SU-DHL-6 (cell line): ENCODE measurements around the gene PPP2R5D.

ENCODE experiments used
- H2AFZ ChIP-seq: fragments of 200-600 bp; sonication (generic); 2 replicates; pipeline ENCODE4 v1.6.1; 2014; ENCODE audit warnings: low read depth, mild to moderate bottlenecking, moderate library complexity, mixed read lengths, antibody characterized with exemption, low read length; ENCODE audit not compliant: severe bottlenecking
- H3F3A ChIP-seq: fragments of 200-600 bp; shearing (Covaris generic); 2 replicates; pipeline ENCODE4 v1.6.0; 2016; ENCODE audit warnings: antibody characterized with exemption, mild to moderate bottlenecking; ENCODE audit not compliant: insufficient read depth
- H3K27ac ChIP-seq: fragments of 200-600 bp; sonication (generic); 2 replicates; pipeline ENCODE4 v1.5.1; 2016; ENCODE audit warnings: low read depth, mild to moderate bottlenecking, low read length, moderate library complexity, mixed read lengths
- H3K27me3 ChIP-seq: fragments of 200-600 bp; sonication (generic), shearing (Covaris generic); 2 replicates; pipeline ENCODE4 v1.6.0; 2014; ENCODE audit warnings: mild to moderate bottlenecking, low read length
- H3K36me3 ChIP-seq: fragments of 200-600 bp; sonication (generic); 2 replicates; pipeline ENCODE4 v1.6.1; 2014; ENCODE audit warnings: mild to moderate bottlenecking, low read length, mixed read lengths
- H3K4me2 ChIP-seq: fragments of 300-600, 200-600 bp; shearing (Covaris generic), sonication (generic); 2 replicates; pipeline ENCODE4 v1.6.0; 2014; ENCODE audit warnings: low read length, low read depth, mild to moderate bottlenecking; ENCODE audit not compliant: poor library complexity, severe bottlenecking
- H3K4me3 ChIP-seq: fragments of 200-600 bp; sonication (generic); 2 replicates; pipeline ENCODE4 v1.5.1; 2014; ENCODE audit warnings: antibody characterized with exemption, low read length, mild to moderate bottlenecking, mixed read lengths; ENCODE audit not compliant: insufficient read depth, poor library complexity, severe bottlenecking
- H3K79me2 ChIP-seq: fragments of 200-600 bp; sonication (generic); 2 replicates; pipeline ENCODE4 v1.6.1; 2014; ENCODE audit warnings: mild to moderate bottlenecking, low read length, moderate library complexity; ENCODE audit not compliant: insufficient read depth
- H3K9ac ChIP-seq: fragments of 200-600 bp; sonication (generic); 2 replicates; pipeline ENCODE4 v1.7.0; 2014; ENCODE audit warnings: mild to moderate bottlenecking, low read length
- H3K9me2 ChIP-seq: fragments of 200-600 bp; sonication (generic); replicated peaks from 2 replicates; pipeline ENCODE4 v1.6.1; 2014; ENCODE audit warnings: low read length; ENCODE audit not compliant: insufficient read depth
- H3K9me3 ChIP-seq: fragments of 200-600 bp; sonication (generic); 2 replicates; pipeline ENCODE4 v1.6.1; 2014; ENCODE audit warnings: low read length, mixed read lengths; ENCODE audit not compliant: insufficient read depth
- H4K20me1 ChIP-seq: fragments of 200-600 bp; sonication (generic); 2 replicates; pipeline ENCODE4 v1.6.1; 2014; ENCODE audit warnings: low read depth, mild to moderate bottlenecking, antibody characterized with exemption, low read length, moderate library complexity, mixed read lengths
- EZH2phosphoT487 ChIP-seq: fragments of 200-600 bp; sonication (generic), shearing (Covaris generic); conservative IDR thresholded peaks from 2 replicates; pipeline ENCODE4 v1.6.1; 2018; ENCODE audit warnings: mild to moderate bottlenecking, antibody characterized with exemption, low read length, moderate library complexity, mixed read lengths
- TF ChIP-seq, protein P1 (sequence below): fragments of 200-600 bp; sonication (generic); IDR thresholded peaks from one replicate; pipeline ENCODE4 v1.5.1; 2017; ENCODE audit warnings: antibody characterized with exemption, mild to moderate bottlenecking, low read length, moderate library complexity; ENCODE audit not compliant: insufficient read depth, poor library complexity, severe bottlenecking

The PPP2R5D gene

DNA sequence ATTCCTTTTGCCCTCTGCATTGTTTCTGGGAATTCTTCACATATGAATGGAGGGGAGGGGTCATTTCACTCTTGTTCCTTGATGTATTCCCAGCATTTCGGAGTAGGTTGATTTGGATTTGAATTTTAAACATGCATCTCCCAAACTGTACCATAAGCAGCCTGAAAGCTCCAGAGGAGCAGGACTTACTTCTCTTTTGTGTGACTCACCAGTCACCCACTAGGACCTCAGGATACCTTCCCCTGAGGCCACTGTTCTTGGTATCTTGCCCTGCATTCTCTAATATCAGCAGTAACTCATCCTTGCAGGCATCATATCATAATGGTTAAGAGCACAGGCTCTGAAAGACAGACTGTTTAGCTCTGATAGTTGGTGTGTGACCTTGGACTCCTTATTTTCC lies 74.2 kb downstream of the PPP2R5D start:
- TF ChIP-seq, protein P1, sequence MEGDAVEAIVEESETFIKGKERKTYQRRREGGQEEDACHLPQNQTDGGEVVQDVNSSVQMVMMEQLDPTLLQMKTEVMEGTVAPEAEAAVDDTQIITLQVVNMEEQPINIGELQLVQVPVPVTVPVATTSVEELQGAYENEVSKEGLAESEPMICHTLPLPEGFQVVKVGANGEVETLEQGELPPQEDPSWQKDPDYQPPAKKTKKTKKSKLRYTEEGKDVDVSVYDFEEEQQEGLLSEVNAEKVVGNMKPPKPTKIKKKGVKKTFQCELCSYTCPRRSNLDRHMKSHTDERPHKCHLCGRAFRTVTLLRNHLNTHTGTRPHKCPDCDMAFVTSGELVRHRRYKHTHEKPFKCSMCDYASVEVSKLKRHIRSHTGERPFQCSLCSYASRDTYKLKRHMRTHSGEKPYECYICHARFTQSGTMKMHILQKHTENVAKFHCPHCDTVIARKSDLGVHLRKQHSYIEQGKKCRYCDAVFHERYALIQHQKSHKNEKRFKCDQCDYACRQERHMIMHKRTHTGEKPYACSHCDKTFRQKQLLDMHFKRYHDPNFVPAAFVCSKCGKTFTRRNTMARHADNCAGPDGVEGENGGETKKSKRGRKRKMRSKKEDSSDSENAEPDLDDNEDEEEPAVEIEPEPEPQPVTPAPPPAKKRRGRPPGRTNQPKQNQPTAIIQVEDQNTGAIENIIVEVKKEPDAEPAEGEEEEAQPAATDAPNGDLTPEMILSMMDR = no peak
- TF ChIP-seq EZH2phosphoT487 = no peak
- no peak overlapping the region for H3K27ac ChIP-seq
- no peak overlapping the region for H2AFZ ChIP-seq
- no peaks in the 10 kb centered on the region for H3K9me3 ChIP-seq
- H4K20me1 ChIP-seq = no peaks in the 10 kb centered on the region
- no peaks in the 10 kb centered on the region for H3K36me3 ChIP-seq
- H3F3A ChIP-seq = 0 out of 2 replicates have a peak, but pooled peaks cover 4% of the 10 kb centered on the region
- no peaks in the 10 kb centered on the region for H3K27me3 ChIP-seq
- H3K9ac ChIP-seq = peak overlapping the region; percentile 86
- no peaks in the 10 kb centered on the region for H3K9me2 ChIP-seq
- peak overlapping the region; percentile 87 for H3K4me3 ChIP-seq
- H3K4me2 ChIP-seq = peak overlapping the region; percentile 85
- H3K79me2 ChIP-seq = peaks cover 15% of the 10 kb centered on the region

- TF ChIP-seq, protein P1 = no peak
- no peak for TF ChIP-seq EZH2phosphoT487
- Histone ChIP-seq H3K9ac (peak within 1 kb of the TSS; percentile 86), H3F3A (0 out of 2 replicates have a peak, but pooled peaks cover 1% of the 10 kb centered on the region), H2AFZ (peak within 1 kb of the TSS; percentile 85), H3K27ac (peak within 1 kb of the TSS; percentile 45; the same call in 1 of the 2 replicates), H4K20me1 (no peaks in the 10 kb centered on the region), H3K27me3 (no peaks in the 10 kb centered on the region), H3K36me3 (no peaks in the 10 kb centered on the region), H3K4me2 (peak within 1 kb of the TSS; percentile 85), H3K79me2 (peaks cover 15% of the 10 kb centered on the region), H3K9me3 (no peaks in the 10 kb centered on the region), H3K4me3 (peak within 1 kb of the TSS; percentile 87), H3K9me2 (no peaks in the 10 kb centered on the region)
These were observed 75.0 kb downstream of the PPP2R5D start, which contains the start of the genes KLC4 and MRPL2 for GRCh38 chr6:43059168-43060033. KLC4 (plus strand) TSS chr6:43059631; CDS start chr6:43061336, 1,705 bp downstream. MRPL2 (minus strand) TSS chr6:43059434; CDS start chr6:43059381, 53 bp downstream.

- H3K9me2 ChIP-seq = no peaks in the 10 kb centered on the region
- H3F3A ChIP-seq = no peaks in the 10 kb centered on the region
- H2AFZ ChIP-seq = peak overlapping the region; percentile 85
- H3K9me3 ChIP-seq = no peaks in the 10 kb centered on the region
- H3K36me3 ChIP-seq = no peaks in the 10 kb centered on the region
- no peaks in the 10 kb centered on the region for H3K27me3 ChIP-seq
- H4K20me1 ChIP-seq = no peaks in the 10 kb centered on the region
- H3K9ac ChIP-seq = peak overlapping the region; percentile 86
- H3K4me3 ChIP-seq = peak overlapping the region; percentile 87
- H3K79me2 ChIP-seq = peaks cover 15% of the 10 kb centered on the region
- peak overlapping the region; percentile 71 for H3K4me2 ChIP-seq
- no peak for TF ChIP-seq EZH2phosphoT487
- TF ChIP-seq, protein P1 = no peak
- H3K27ac ChIP-seq = no peak overlapping the region
These were observed 75.8 kb downstream of the PPP2R5D start for GRCh38 chr6:43060034-43060754.
